Subcutaneous abdominal adipose tissue (tissue), 5 donors: ENCODE results near the gene BLCAP.
A peak's percentile ranks its signal among the peaks of the same experiment; 100 is the strongest.

ENCODE experiments used
- H3K27ac ChIP-seq: one replicate; pipeline ENCODE4 v1.7.0; 2013; ENCODE audit warnings: low read depth, mild to moderate bottlenecking, inconsistent platforms, low read length, moderate library complexity
- H3K27me3 ChIP-seq, 5 donors: one replicate each; pipeline ENCODE4 v1.7.0; 2013; ENCODE audit warnings: low read length in 5 of 5, inconsistent platforms in 1 of 5; ENCODE audit not compliant: control insufficient read depth in 5 of 5, insufficient read depth in 4 of 5
- H3K36me3 ChIP-seq, 5 donors: one replicate each; pipeline ENCODE4 v1.7.0; 2013; ENCODE audit warnings: low read length in 5 of 5; ENCODE audit not compliant: control insufficient read depth in 5 of 5, insufficient read depth in 5 of 5
- H3K4me1 ChIP-seq, 5 donors: one replicate each; pipeline ENCODE4 v1.7.0; 2013; ENCODE audit warnings: low read length in 5 of 5, mild to moderate bottlenecking in 3 of 5, moderate library complexity in 1 of 5; ENCODE audit not compliant: control insufficient read depth in 5 of 5, insufficient read depth in 5 of 5
- H3K4me3 ChIP-seq, 5 donors: one replicate each; pipeline ENCODE4 v1.7.0; 2013; ENCODE audit warnings: low read length in 5 of 5, low read depth in 1 of 5
- H3K9ac ChIP-seq, 5 donors: one replicate each; pipeline ENCODE4 v1.7.0; 2013; ENCODE audit warnings: low read length in 5 of 5, mild to moderate bottlenecking in 4 of 5, moderate library complexity in 3 of 5
- H3K9me3 ChIP-seq, 5 donors: one replicate each; pipeline ENCODE4 v1.7.0; 2013; ENCODE audit warnings: low read length in 5 of 5; ENCODE audit not compliant: control insufficient read depth in 5 of 5
- donor health status: healthy.
- donor health status: healthy.
- donor health status: healthy.
- donor health status: healthy.
- donor health status: healthy.

BLCAP gene

DNA sequence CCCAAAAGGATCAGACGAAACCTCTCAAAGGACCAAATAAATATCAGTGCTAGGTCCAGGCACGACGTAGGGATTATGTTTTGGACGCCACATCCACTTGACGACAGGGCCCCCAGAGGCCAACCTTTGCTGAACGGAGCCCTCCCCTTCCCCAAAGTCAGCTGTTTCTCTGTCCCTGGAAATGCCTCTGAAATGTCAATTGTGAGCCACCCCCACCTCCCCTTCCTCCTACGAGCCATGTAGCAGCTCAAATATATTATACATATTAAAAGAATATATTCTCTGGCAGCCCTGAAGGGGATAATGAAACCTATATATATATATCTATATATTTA lies 39.6 kb upstream of the BLCAP start:
- H3K9me3 ChIP-seq, result no peaks in the 10 kb centered on the region
- H3K36me3 ChIP-seq, result no peaks in the 10 kb centered on the region
- no peak overlapping the region for H3K9ac ChIP-seq
- peaks cover 18 to 61% (median 36%) of the 10 kb centered on the region in 5 donors for H3K27me3 ChIP-seq
- H3K4me1 ChIP-seq, result peaks cover 0 to 6% (median 3%) of the 10 kb centered on the region in 5 donors
- H3K4me3 ChIP-seq, result no peak overlapping the region
- no peak overlapping the region for H3K27ac ChIP-seq

DNA sequence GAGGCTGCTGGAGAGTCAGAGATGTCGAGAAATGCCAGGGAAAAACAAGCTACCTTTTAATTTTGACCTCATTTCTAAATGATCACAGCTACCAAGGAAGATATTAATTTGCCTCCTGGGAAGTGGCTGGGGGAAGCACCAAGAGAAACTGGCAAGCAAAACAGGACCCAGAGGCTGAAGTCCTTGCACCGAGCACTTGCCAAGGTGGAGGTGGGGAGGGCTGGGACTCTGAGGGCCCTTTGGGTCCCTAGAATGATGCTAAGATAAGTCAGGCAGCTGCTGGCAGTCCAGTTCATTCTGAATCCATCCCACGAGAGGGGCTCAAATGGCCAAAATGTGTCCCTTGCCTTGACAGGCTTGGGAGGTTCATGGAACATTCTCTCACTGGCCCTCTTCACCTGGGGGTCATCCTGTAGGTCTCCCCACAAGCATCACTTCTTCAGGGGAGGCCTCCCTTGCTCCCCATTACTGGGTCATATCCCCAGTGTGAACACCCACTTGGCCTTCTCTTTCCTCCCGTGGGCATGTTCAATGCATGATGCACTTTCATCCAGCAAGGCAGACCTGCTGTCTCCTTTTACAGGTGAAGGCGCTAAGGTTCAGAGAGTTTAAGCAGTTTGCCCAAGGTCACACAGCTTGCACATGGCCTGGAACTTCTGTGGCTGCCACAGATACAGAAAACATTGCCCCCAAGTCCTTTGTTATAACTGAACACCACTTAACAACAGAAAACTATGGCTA lies 39.1 kb upstream of the BLCAP start:
- no peaks in the 10 kb centered on the region for H3K9me3 ChIP-seq
- H3K9ac ChIP-seq, result no peak overlapping the region
- H3K4me3 ChIP-seq, result no peak overlapping the region
- peaks cover 0 to 6% (median 3%) of the 10 kb centered on the region in 5 donors for H3K4me1 ChIP-seq
- no peaks in the 10 kb centered on the region for H3K36me3 ChIP-seq
- H3K27me3 ChIP-seq, result peaks cover 21 to 62% (median 36%) of the 10 kb centered on the region in 5 donors
- no peak overlapping the region for H3K27ac ChIP-seq

GRCh38 chr20:37565134-37565811 lies 37.6 kb upstream of the BLCAP start:
- Histone ChIP-seq H3K4me1 (peaks cover 0 to 6% (median 3%) of the 10 kb centered on the region in 5 donors), H3K4me3 (no peak overlapping the region), H3K9me3 (no peaks in the 10 kb centered on the region), H3K27ac (no peak overlapping the region), H3K9ac (peak overlapping the region in 1 of 5 donors; percentile 6), H3K27me3 (peaks cover 24 to 61% (median 35%) of the 10 kb centered on the region in 5 donors), H3K36me3 (no peaks in the 10 kb centered on the region)

DNA sequence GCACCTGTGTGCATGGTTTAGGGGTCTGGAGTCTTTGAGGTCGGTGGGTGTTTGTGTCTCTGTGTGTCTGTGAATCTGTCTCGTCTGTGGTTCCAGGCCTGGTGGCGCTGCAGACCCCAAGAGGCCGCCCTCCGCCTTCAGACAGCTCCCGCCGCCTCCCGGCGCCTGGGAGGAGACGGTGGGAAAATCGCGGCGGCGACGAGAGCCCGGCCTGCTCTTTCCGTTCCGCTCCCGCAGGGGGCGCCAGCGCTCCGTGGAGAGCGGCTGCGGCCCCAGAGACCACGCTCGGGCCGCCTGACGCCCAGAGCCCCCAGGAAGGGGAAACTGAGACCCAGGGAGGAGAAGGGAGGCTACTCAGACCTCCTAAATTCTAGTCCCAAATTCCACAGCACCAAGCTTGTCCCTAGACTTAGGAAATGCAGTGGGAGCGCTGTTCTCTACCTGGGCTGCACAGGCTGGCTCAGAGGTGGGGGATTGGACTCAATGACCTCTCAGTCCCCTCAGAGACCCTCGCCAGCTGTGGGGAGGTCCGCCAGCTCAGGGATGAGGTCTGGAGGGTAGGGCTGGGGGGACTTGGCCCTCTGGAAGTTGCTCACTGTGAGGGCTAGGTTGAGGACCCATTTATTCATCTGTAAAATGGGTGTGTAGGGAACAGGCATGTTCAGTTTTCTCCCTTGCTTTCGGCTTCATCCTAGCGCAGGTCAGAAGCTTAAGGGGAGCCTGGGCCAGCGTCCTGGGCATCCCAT lies 36.9 kb upstream of the BLCAP start:
- H3K27me3 ChIP-seq, result peaks cover 24 to 61% (median 35%) of the 10 kb centered on the region in 5 donors
- H3K4me1 ChIP-seq, result peaks cover 0 to 6% (median 3%) of the 10 kb centered on the region in 5 donors
- H3K9ac ChIP-seq, result no peak overlapping the region
- H3K4me3 ChIP-seq, result no peak overlapping the region
- H3K27ac ChIP-seq, result no peak overlapping the region
- no peaks in the 10 kb centered on the region for H3K9me3 ChIP-seq
- H3K36me3 ChIP-seq, result no peaks in the 10 kb centered on the region

DNA sequence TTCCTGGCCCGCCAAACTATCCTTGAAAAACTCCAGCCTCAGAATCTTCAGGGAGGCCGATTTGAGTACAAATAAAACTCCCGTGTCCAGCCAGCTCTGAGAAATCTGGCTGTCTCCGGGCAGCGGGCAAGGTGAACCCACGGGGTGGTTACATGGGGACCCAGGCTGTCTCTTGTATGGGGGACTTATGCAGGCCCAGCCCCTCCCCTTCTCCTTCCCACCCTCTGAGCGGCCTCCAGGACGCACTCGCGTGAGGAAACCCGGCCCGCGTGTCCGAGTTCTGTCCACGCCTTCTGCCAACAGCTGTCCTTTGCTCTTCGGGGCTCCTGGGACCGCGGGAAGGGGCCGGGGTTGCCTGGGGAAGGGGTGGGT lies 36.3 kb upstream of the BLCAP start:
- Histone ChIP-seq H3K27me3 (peaks cover 24 to 55% (median 32%) of the 10 kb centered on the region in 5 donors), H3K36me3 (no peaks in the 10 kb centered on the region), H3K9me3 (no peaks in the 10 kb centered on the region), H3K9ac (no peak overlapping the region), H3K4me1 (peaks cover 0 to 6% (median 3%) of the 10 kb centered on the region in 5 donors), H3K4me3 (no peak overlapping the region), H3K27ac (no peak overlapping the region)

- Histone ChIP-seq H3K27me3 (peaks cover 18 to 46% (median 31%) of the 10 kb centered on the region in 5 donors), H3K36me3 (no peaks in the 10 kb centered on the region), H3K4me1 (peaks cover 0 to 6% (median 3%) of the 10 kb centered on the region in 5 donors), H3K4me3 (no peak overlapping the region), H3K27ac (no peak overlapping the region), H3K9me3 (no peaks in the 10 kb centered on the region), H3K9ac (no peak overlapping the region)
Measured at GRCh38 chr20:37562695-37563480, 35.2 kb upstream of the BLCAP start.

DNA sequence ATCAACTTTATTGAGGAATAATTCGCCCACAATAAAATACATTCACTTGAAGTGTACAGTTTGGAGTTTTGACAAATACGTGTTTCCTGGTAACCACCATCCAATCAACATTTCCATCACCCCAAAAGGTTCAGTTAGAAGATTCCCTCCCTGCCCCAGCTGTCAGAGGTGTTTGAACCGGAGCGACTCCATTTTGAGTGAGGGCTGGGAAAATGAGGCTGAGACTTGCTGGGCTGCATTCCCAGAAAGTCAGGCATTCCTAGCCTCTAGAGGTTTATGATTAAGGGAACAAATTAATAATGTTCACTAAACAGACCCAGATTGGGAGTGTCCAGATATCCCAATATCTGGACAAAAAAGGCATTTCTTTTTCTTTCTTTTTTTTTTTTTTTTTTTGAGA lies 33.0 kb upstream of the BLCAP start:
- Histone ChIP-seq H3K36me3 (no peaks in the 10 kb centered on the region), H3K9me3 (no peaks in the 10 kb centered on the region), H3K4me1 (peaks cover 0 to 6% (median 3%) of the 10 kb centered on the region in 5 donors), H3K4me3 (no peak overlapping the region), H3K27me3 (peaks cover 22 to 28% (median 26%) of the 10 kb centered on the region in 5 donors), H3K27ac (no peak overlapping the region), H3K9ac (no peak overlapping the region)

DNA sequence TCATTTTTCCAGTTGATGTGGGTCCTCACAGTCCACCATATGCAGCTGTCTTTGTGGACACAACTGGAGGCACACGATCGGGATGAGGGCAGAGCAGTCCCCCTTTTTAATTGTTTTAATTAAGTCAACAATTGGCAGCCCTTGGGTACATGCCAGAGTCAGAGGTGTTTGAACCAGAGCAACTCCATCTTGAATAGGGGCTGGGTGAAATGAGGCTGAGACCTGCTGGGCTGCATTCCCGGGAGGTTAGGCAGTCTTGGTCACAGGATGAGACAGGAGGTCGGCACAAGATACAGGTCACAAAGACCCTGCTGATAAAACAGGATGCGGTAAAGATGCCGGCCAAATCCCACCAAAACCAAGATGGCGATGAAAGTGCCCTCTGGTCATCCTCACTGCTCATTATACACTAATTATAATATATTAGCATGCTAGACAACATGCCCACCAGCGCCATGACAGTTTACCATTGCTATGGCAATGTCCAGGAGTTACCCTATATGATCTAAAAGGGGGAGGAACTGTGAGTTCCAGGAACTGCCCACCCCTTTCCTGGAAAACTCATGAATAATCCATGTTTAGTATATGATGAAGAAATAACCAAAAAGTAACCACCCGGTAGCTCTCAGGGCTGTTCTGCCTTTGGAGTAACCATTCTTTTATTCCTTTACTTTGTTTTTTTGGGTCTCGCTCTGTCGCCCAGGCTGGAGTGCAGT lies 31.8 kb upstream of the BLCAP start:
- Histone ChIP-seq H3K36me3 (no peaks in the 10 kb centered on the region), H3K27me3 (peaks cover 11 to 17% (median 15%) of the 10 kb centered on the region in 5 donors), H3K9ac (no peak overlapping the region), H3K4me1 (peaks cover 0 to 4% (median under 1%) of the 10 kb centered on the region in 5 donors), H3K4me3 (no peak overlapping the region), H3K27ac (no peak overlapping the region), H3K9me3 (no peaks in the 10 kb centered on the region)

- no peaks in the 10 kb centered on the region for H3K9me3 ChIP-seq
- peaks cover 5 to 14% (median 12%) of the 10 kb centered on the region in 5 donors for H3K27me3 ChIP-seq
- H3K9ac ChIP-seq, result no peak overlapping the region
- no peak overlapping the region for H3K4me3 ChIP-seq
- H3K36me3 ChIP-seq, result no peaks in the 10 kb centered on the region
- H3K4me1 ChIP-seq, result no peaks in the 10 kb centered on the region
- H3K27ac ChIP-seq, result no peak overlapping the region
Measured at GRCh38 chr20:37558779-37559178, 31.1 kb upstream of the BLCAP start.
